H1 (cell line): ENCODE data around the gene CNPY3.
"Not testable (repeated sequence)": the region's sequence is repeated elsewhere in the genome, so short reads cannot be mapped to it uniquely, and the experiment has no call there.

ENCODE experiments used
- CTCF ChIP-seq, 3 experiments: IDR thresholded peaks; 1 replicate in 2 of 3; 2 replicates in 1 of 3; pipeline versions ENCODE4 v1.5.1 to v1.6.1; 2011; ENCODE audit warnings: low read length in 3 of 3, mild to moderate bottlenecking in 3 of 3, inconsistent platforms in 2 of 3, low read depth in 1 of 3, moderate library complexity in 1 of 3; ENCODE audit not compliant: insufficient read depth in 1 of 3; ENCODE audit errors: control extremely low read depth in 1 of 3
- EP300 ChIP-seq, 2 experiments: IDR thresholded peaks; 1 replicate in 1 of 2; 2 replicates in 1 of 2; pipeline ENCODE4 v1.6.1; 2011 to 2012; ENCODE audit warnings: low read depth in 2 of 2, low read length in 2 of 2, mild to moderate bottlenecking in 2 of 2, borderline replicate concordance in 1 of 2, inconsistent platforms in 1 of 2, moderate library complexity in 1 of 2
- POLR2A ChIP-seq, 2 experiments: IDR thresholded peaks; 1 replicate in 1 of 2; 2 replicates in 1 of 2; pipeline ENCODE4 v1.6.1; 2011; ENCODE audit warnings: low read depth in 2 of 2, low read length in 2 of 2, mild to moderate bottlenecking in 2 of 2; ENCODE audit errors: control extremely low read depth in 1 of 2
- POLR2AphosphoS5 ChIP-seq: IDR thresholded peaks from 2 replicates; pipeline ENCODE4 v1.6.1; 2011; ENCODE audit warnings: low read depth, low read length
- ZNF274 ChIP-seq: IDR thresholded peaks from 2 replicates; pipeline ENCODE4 v1.7.0; 2012; ENCODE audit warnings: low read length, borderline replicate concordance; ENCODE audit errors: extremely low read depth
- TF ChIP-seq, protein P1 (sequence below): IDR thresholded peaks from 2 replicates; pipeline ENCODE4 v1.6.1; 2011; ENCODE audit warnings: low read length, improper control_type of control experiment

DNA sequence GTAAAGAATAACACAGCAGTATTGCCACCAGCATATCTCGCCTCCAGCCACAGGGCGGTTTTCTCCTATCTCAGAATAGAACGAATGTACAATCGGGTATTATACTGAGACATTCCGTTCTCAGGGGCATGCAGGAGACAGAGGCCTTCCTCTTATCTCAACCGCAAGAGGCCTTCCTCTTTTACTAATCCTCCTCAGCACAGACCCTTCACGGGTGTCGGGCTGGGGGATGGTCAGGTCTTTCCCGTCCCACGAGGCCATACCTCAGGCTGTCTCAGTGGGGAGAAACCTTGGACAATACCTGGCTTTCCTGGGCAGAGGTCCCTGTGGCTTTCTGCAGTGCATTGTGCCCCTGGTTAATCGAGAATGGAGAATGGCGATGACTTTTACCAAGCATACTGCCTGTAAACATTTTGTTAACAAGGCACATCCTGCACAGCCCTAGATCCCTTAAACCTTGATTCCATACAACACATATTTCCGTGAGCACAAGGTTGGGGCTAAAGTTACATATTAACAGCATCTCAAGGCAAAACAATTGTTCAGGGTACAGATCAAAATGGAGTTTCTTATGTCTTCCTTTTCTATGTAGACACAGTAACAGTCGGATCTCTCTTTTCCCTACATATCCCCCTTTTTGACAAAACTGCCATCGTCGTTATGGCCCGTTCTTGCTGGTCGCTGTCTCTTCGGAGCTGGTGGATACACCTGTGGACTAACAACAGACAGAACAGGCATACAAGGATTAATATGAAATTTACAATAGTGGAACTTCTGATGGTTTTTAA is 35.0 kb upstream of the CNPY3 start:
- TF ChIP-seq, protein P1, sequence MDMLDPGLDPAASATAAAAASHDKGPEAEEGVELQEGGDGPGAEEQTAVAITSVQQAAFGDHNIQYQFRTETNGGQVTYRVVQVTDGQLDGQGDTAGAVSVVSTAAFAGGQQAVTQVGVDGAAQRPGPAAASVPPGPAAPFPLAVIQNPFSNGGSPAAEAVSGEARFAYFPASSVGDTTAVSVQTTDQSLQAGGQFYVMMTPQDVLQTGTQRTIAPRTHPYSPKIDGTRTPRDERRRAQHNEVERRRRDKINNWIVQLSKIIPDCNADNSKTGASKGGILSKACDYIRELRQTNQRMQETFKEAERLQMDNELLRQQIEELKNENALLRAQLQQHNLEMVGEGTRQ, result not testable (repeated sequence)
- not testable (repeated sequence) for TF ChIP-seq ZNF274; CTCF (IDR thresholded peaks at IDR 0.05; ENCODE audit: control extremely low read depth in 1 of 3, insufficient read depth in 1 of 3, low read depth in 1 of 3, low read length in 3 of 3); EP300 (IDR thresholded peaks at IDR 0.05; ENCODE audit: borderline replicate concordance in 1 of 2, low read depth in 2 of 2, low read length in 2 of 2); POLR2A (IDR thresholded peaks at IDR 0.05; ENCODE audit: control extremely low read depth in 1 of 2, low read depth in 2 of 2, low read length in 2 of 2); POLR2AphosphoS5
